ENCODE data around the gene PRKCA. TPM values are rescaled to one million over a fixed set of nuclear protein-coding genes. Genes with fewer than 3 reads are reported as not detected.

The PRKCA gene
- total RNA-seq, 1 experiment from 2014 or later = 29.5 TPM

GRCh38 chr17:66412857-66413558 lies 110.6 kb downstream of the PRKCA start (continued):
- TF ChIP-seq ZNF512 (CRISPR knock-in tag; IDR thresholded peaks at IDR 0.05; ENCODE audit: borderline replicate concordance) = no peak
- no peak for TF ChIP-seq CBFB (CRISPR knock-in tag; IDR thresholded peaks at IDR 0.05; ENCODE audit: low read depth)
- TF ChIP-seq FOXP4 (CRISPR knock-in tag; IDR thresholded peaks at IDR 0.05) = no peak
- no peak for TF ChIP-seq ATF2 (CRISPR knock-in tag; IDR thresholded peaks at IDR 0.05; ENCODE audit: borderline replicate concordance, low read depth)

- no peak overlapping the region for H3K4me3 Mint-ChIP-seq
- ChIA-PET CTCF (interaction anchor here (1.0 kb wide), 1 partner anchor 212 kb away, joined by 3 read pairs; no protein-coding TSS in a partner anchor), POLR2A (no interaction called here)
- DNase-seq (ENCODE audit: low spot score) (no peak), ATAC-seq (no peak)
- no peak overlapping the region; the same call in 1 of the 2 replicates for H3K27ac Mint-ChIP-seq
- peaks cover 10% of the 10 kb centered on the region; the same call in 1 of the 2 replicates for H3K4me1 Mint-ChIP-seq
- no peaks in the 10 kb centered on the region for H3K36me3 Mint-ChIP-seq
- H3K9me3 Mint-ChIP-seq = no peaks in the 10 kb centered on the region
- H3K27me3 Mint-ChIP-seq (ENCODE audit: low read depth) = no peaks in the 10 kb centered on the region
- TF ChIP-seq OVOL2 (CRISPR knock-in tag; IDR thresholded peaks at IDR 0.05; ENCODE audit: borderline replicate concordance) (no peak), ZNF281 (CRISPR knock-in tag; IDR thresholded peaks at IDR 0.05) (no peak), STAT6 (CRISPR knock-in tag; conservative IDR thresholded peaks at IDR 0.05; ENCODE audit: low read depth) (no peak), USF1 (CRISPR knock-in tag; IDR thresholded peaks at IDR 0.05) (no peak), ATF3 (CRISPR knock-in tag; conservative IDR thresholded peaks at IDR 0.05) (no peak), ZNF138 (CRISPR knock-in tag; conservative IDR thresholded peaks at IDR 0.05) (no peak), ZNF396 (CRISPR knock-in tag; IDR thresholded peaks at IDR 0.05; ENCODE audit: borderline replicate concordance) (no peak), CDX4 (CRISPR knock-in tag; IDR thresholded peaks at IDR 0.05; ENCODE audit: borderline replicate concordance) (no peak), ATF6 (CRISPR knock-in tag; IDR thresholded peaks at IDR 0.05) (no peak), ZNF425 (CRISPR knock-in tag; conservative IDR thresholded peaks at IDR 0.05) (no peak)
These were observed 111.4 kb downstream of the PRKCA start for GRCh38 chr17:66413559-66414520.

All from WTC11 (cell line).